H1 (cell line): ENCODE results near the gene RPSA. TPM values are rescaled to one million over a fixed set of nuclear protein-coding genes. Genes with fewer than 3 reads are reported as not detected.

Experiments
- CTCF ChIA-PET: fragments of 300-600 bp; sonication (Branson Sonifier 250); formaldehyde crosslinking; loops from one replicate; lab custom pipeline; 2021; ENCODE audit not compliant: partially characterized antibody; lab: Charles Lee
- POLR2A ChIA-PET: fragments of 300-600 bp; sonication (Branson Sonifier 250); formaldehyde crosslinking; loops from one replicate; lab custom pipeline; 2021; ENCODE audit warnings: inconsistent platforms; ENCODE audit not compliant: partially characterized antibody; lab: Charles Lee
- DNase-seq, 2 experiments: peaks; one replicate each; pipeline versions ENCODE4 v3.0.0 to v3.0.0-alpha.2; 2010 to 2022; ENCODE audit warnings: low spot score in 2 of 2, low read depth in 1 of 2, mixed read lengths in 1 of 2
- FAIRE-seq: peaks from 2 replicates; lab custom pipeline; 2011; peaks lifted over from hg19 to GRCh38; lab: Jason Lieb, UNC
- H2AFZ ChIP-seq: 2 replicates; pipeline ENCODE4 v1.8.1; 2012; ENCODE audit warnings: low read length, inconsistent platforms
- H2AK5ac ChIP-seq: 2 replicates; pipeline ENCODE4 v1.6.1; 2013; ENCODE audit warnings: low read depth, low read length
- H2BK120ac ChIP-seq: replicated peaks from 2 replicates; pipeline ENCODE3; 2013; ENCODE audit warnings: low read depth, low read length, inconsistent platforms
- H2BK12ac ChIP-seq: 2 replicates; pipeline ENCODE4 v1.6.1; 2013; ENCODE audit warnings: low read depth, low read length
- H2BK15ac ChIP-seq: 2 replicates; pipeline ENCODE4 v1.6.1; 2013; ENCODE audit warnings: low read length
- H2BK20ac ChIP-seq: 2 replicates; pipeline ENCODE4 v1.6.1; 2013; ENCODE audit warnings: low read length
- H2BK5ac ChIP-seq: 2 replicates; pipeline ENCODE4 v1.6.1; 2013; ENCODE audit warnings: low read depth, low read length
- H3K14ac ChIP-seq: 2 replicates; pipeline ENCODE4 v1.6.1; 2013; ENCODE audit warnings: inconsistent platforms; ENCODE audit not compliant: insufficient read length
- H3K18ac ChIP-seq: 2 replicates; pipeline ENCODE4 v1.6.1; 2013; ENCODE audit warnings: low read length; ENCODE audit errors: extremely low read depth
- H3K23ac ChIP-seq: 2 replicates; pipeline ENCODE4 v1.6.1; 2013; ENCODE audit warnings: inconsistent platforms; ENCODE audit not compliant: insufficient read length
- H3K23me2 ChIP-seq: 2 replicates; pipeline ENCODE4 v1.6.1; 2013; ENCODE audit warnings: low read depth, low read length
- H3K27ac ChIP-seq: 2 replicates; pipeline ENCODE4 v1.6.1; 2011; ENCODE audit warnings: low read depth, low read length, inconsistent platforms
- H3K27me3 ChIP-seq, 4 experiments: replicated peaks in 1 of 4; 1 replicate in 1 of 4; 2 replicates in 3 of 4; pipeline versions ENCODE4 v1.6.1 to v1.8.1; 2011 to 2013; ENCODE audit warnings: low read length in 3 of 4, mild to moderate bottlenecking in 3 of 4, inconsistent platforms in 2 of 4, mixed read lengths in 2 of 4, moderate library complexity in 1 of 4; ENCODE audit not compliant: control insufficient read depth in 3 of 4, insufficient read depth in 3 of 4; ENCODE audit errors: extremely low read depth in 1 of 4
- H3K36me3 ChIP-seq, 4 experiments: 2 replicates each; pipeline versions ENCODE4 v1.6.1 to v1.8.1; 2011 to 2013; ENCODE audit warnings: mild to moderate bottlenecking in 4 of 4, low read length in 3 of 4, moderate library complexity in 2 of 4, control low read depth in 1 of 4, inconsistent platforms in 1 of 4; ENCODE audit not compliant: insufficient read depth in 4 of 4, control insufficient read depth in 2 of 4
- H3K4ac ChIP-seq: replicated peaks from 2 replicates; pipeline ENCODE3; 2013; ENCODE audit warnings: low read length, low read depth, mixed read lengths, inconsistent platforms; ENCODE audit not compliant: insufficient read length
- H3K4me1 ChIP-seq, 4 experiments: replicated peaks in 1 of 4; 1 replicate in 1 of 4; 2 replicates in 3 of 4; pipeline versions ENCODE4 v1.6.1 to v1.8.1; 2011 to 2013; ENCODE audit warnings: low read length in 3 of 4, inconsistent platforms in 2 of 4, mixed read lengths in 1 of 4; ENCODE audit not compliant: insufficient read depth in 4 of 4, control insufficient read depth in 3 of 4
- H3K4me2 ChIP-seq, 2 experiments: 2 replicates each; pipeline versions ENCODE4 v1.6.1 to v1.8.1; 2011 to 2013; ENCODE audit warnings: low read depth in 2 of 2, low read length in 2 of 2, control low read depth in 1 of 2, inconsistent platforms in 1 of 2, mild to moderate bottlenecking in 1 of 2; ENCODE audit not compliant: insufficient read depth in 1 of 2
- H3K4me3 ChIP-seq, 4 experiments: fragments of 200-600, 300-600 bp in 1 of 4; sonication (generic), shearing (Covaris generic), sonication (Bioruptor Twin) in 1 of 4; 2 replicates each; pipeline versions ENCODE4 v1.5.1 to v1.8.1; 2011 to 2016; ENCODE audit warnings: low read length in 4 of 4, low read depth in 3 of 4, control low read depth in 2 of 4, inconsistent platforms in 2 of 4, mild to moderate bottlenecking in 2 of 4, mixed read lengths in 1 of 4, moderate library complexity in 1 of 4; ENCODE audit not compliant: insufficient read depth in 2 of 4; ENCODE audit errors: extremely low read depth in 1 of 4
- H3K56ac ChIP-seq: replicated peaks from 2 replicates; pipeline ENCODE3; 2013; ENCODE audit warnings: low read depth, mild to moderate bottlenecking, mixed read lengths, low read length, inconsistent platforms; ENCODE audit not compliant: insufficient read length
- H3K79me1 ChIP-seq: 2 replicates; pipeline ENCODE4 v1.6.1; 2013; ENCODE audit warnings: low read depth, low read length, control low read depth
- H3K79me2 ChIP-seq, 2 experiments: 2 replicates each; pipeline versions ENCODE4 v1.6.1 to v1.8.1; 2012 to 2013; ENCODE audit warnings: low read length in 2 of 2, mild to moderate bottlenecking in 2 of 2, inconsistent platforms in 1 of 2; ENCODE audit not compliant: insufficient read depth in 2 of 2, control insufficient read depth in 1 of 2
- H3K9ac ChIP-seq, 4 experiments: replicated peaks in 1 of 4; 1 replicate in 1 of 4; 2 replicates in 3 of 4; pipeline versions ENCODE4 v1.6.1 to v1.8.1; 2011 to 2013; ENCODE audit warnings: low read depth in 3 of 4, low read length in 3 of 4, control low read depth in 2 of 4, mild to moderate bottlenecking in 2 of 4, moderate library complexity in 2 of 4, inconsistent platforms in 1 of 4; ENCODE audit errors: extremely low read depth in 1 of 4
- H3K9me3 ChIP-seq, 2 experiments: 2 replicates each; pipeline versions ENCODE4 v1.6.1 to v1.8.1; 2012 to 2013; ENCODE audit warnings: mild to moderate bottlenecking in 2 of 2, moderate library complexity in 2 of 2, control low read depth in 1 of 2, inconsistent platforms in 1 of 2, low read depth in 1 of 2, low read length in 1 of 2, mixed read lengths in 1 of 2; ENCODE audit not compliant: insufficient read depth in 2 of 2
- H4K20me1 ChIP-seq, 2 experiments: replicated peaks in 1 of 2; 2 replicates each; pipeline versions ENCODE3 to v1.8.1; 2011 to 2013; ENCODE audit warnings: inconsistent platforms in 2 of 2, low read length in 2 of 2, mild to moderate bottlenecking in 1 of 2; ENCODE audit not compliant: insufficient read depth in 2 of 2, control insufficient read depth in 1 of 2
- H4K5ac ChIP-seq: 2 replicates; pipeline ENCODE4 v1.6.1; 2013; ENCODE audit warnings: low read length, low read depth, mixed read lengths, inconsistent platforms; ENCODE audit not compliant: insufficient read length
- H4K8ac ChIP-seq: 2 replicates; pipeline ENCODE4 v1.8.0; 2013; ENCODE audit warnings: mild to moderate bottlenecking, moderate library complexity, low read length, inconsistent platforms; ENCODE audit not compliant: insufficient read depth; ENCODE audit errors: extremely low read depth
- H4K91ac ChIP-seq: replicated peaks from 2 replicates; pipeline ENCODE3; 2013; ENCODE audit warnings: low read length, mixed read lengths, inconsistent platforms; ENCODE audit not compliant: insufficient read length
- WGBS, 2 experiments: shearing (Covaris generic) in 1 of 2; methylation state at CpG; one replicate each; pipeline versions ENCODE4 v1.1.6 to v1.1.7; 2013 to 2015; ENCODE audit warnings: low lambda C conversion rate in 2 of 2, mixed read lengths in 2 of 2, inconsistent platforms in 1 of 2, low coverage in 1 of 2, missing lambda C conversion rate in 1 of 2; ENCODE audit not compliant: insufficient replicate concordance in 2 of 2, insufficient coverage in 1 of 2, insufficient read length in 1 of 2; ENCODE audit errors: extremely low coverage in 1 of 2, missing lambda C conversion rate in 1 of 2; 5-methylcytosine and 5-hydroxymethylcytosine counted together
- polyA plus RNA-seq, 7 experiments: library from polyadenylated mRNA; depleted of rRNA in 3 of 7; stranded (reverse) in 5 of 7; unstranded in 2 of 7; fragments of >200 nt in 5 of 7; fragments of 200-250 nt in 2 of 7; gene quantifications; 1 replicate in 5 of 7; 2 replicates in 1 of 7; 4 replicates in 1 of 7; pipeline versions ENCODE4 v1.2.1 to v1.2.3, GENCODE V29; 2011 to 2013; ENCODE audit warnings: missing spikeins in 2 of 7, mixed read lengths in 2 of 7
- total RNA-seq: library from RNA; stranded (reverse); fragmentation: NEBNext Ultra II Directional; extraction: Animal tissue kit (Norgen Biotek cat#: 25700); gene quantifications from 2 replicates; pipeline ENCODE4 v1.2.1, GENCODE V29; 2021

The RPSA gene
- total and polyA plus RNA-seq, 2 of the 8 experiments (the other 6 are each of a cell fraction or from before 2014, with no cell fraction given) = 2,661 to 7,468 TPM

- H3K4ac ChIP-seq = no peak overlapping the region
- H3K9me3 ChIP-seq = no peaks in the 10 kb centered on the region
- H4K91ac ChIP-seq = no peak overlapping the region
- no peak overlapping the region for H2BK5ac ChIP-seq
- no peak overlapping the region for H4K8ac ChIP-seq
- no peak overlapping the region for H3K4me2 ChIP-seq
- H3K79me1 ChIP-seq = no peaks in the 10 kb centered on the region
- no peak overlapping the region for H4K5ac ChIP-seq
- H3K27me3 ChIP-seq = no peaks in the 10 kb centered on the region
- 83% methylated on average over 3 of the region's 3 CpGs; no CpG with 5 or more reads in 1 of the 2 experiments for WGBS, 2 experiments
- no peak overlapping the region for H3K56ac ChIP-seq
- FAIRE-seq (no peak), DNase-seq (no peak)
- H4K20me1 ChIP-seq = no peaks in the 10 kb centered on the region
- H3K23me2 ChIP-seq = no peaks in the 10 kb centered on the region
- no peak overlapping the region for H3K18ac ChIP-seq
- no peak overlapping the region for H2AK5ac ChIP-seq
- H3K36me3 ChIP-seq = no peaks in the 10 kb centered on the region
- H3K23ac ChIP-seq = no peak overlapping the region
- H2BK120ac ChIP-seq = no peak overlapping the region
- POLR2A ChIA-PET = interaction anchor here (1.3 kb wide), 1 partner anchor 50 kb away, joined by 3 read pairs; no protein-coding TSS in a partner anchor
- H2BK15ac ChIP-seq = no peak overlapping the region
- H3K9ac ChIP-seq = no peak overlapping the region
- H3K79me2 ChIP-seq = no peaks in the 10 kb centered on the region
- no peak overlapping the region for H2BK20ac ChIP-seq
- no peak overlapping the region for H2AFZ ChIP-seq
- H3K27ac ChIP-seq = no peak overlapping the region
- H3K14ac ChIP-seq = no peak overlapping the region
- CTCF ChIA-PET = interaction anchor here (0.8 kb wide), 1 partner anchor 79 kb away, joined by 3 read pairs; the partner anchor contains the start of gene CX3CR1
- H2BK12ac ChIP-seq = no peak overlapping the region
- no peaks in the 10 kb centered on the region for H3K4me1 ChIP-seq
- no peak overlapping the region for H3K4me3 ChIP-seq
These were observed 48.2 kb upstream of the RPSA start for GRCh38 chr3:39358333-39358732.
